ENCODE results near the gene LDHAL6B. TPM values are rescaled to one million over a fixed set of nuclear protein-coding genes. Genes with fewer than 3 reads are reported as not detected.
A peak's percentile ranks its signal among the peaks of the same experiment; 100 is the strongest.

Gene LDHAL6B
- total RNA-seq, 3 donors from 2014 or later: not detected

- H3K4me1 ChIP-seq (ENCODE audit: low read depth): no peaks in the 10 kb centered on the region
- DNase-seq: no peak
- intact Hi-C loops (cut with DNase I, micrococcal nuclease): no loop called here
- TF ChIP-seq, protein P1, sequence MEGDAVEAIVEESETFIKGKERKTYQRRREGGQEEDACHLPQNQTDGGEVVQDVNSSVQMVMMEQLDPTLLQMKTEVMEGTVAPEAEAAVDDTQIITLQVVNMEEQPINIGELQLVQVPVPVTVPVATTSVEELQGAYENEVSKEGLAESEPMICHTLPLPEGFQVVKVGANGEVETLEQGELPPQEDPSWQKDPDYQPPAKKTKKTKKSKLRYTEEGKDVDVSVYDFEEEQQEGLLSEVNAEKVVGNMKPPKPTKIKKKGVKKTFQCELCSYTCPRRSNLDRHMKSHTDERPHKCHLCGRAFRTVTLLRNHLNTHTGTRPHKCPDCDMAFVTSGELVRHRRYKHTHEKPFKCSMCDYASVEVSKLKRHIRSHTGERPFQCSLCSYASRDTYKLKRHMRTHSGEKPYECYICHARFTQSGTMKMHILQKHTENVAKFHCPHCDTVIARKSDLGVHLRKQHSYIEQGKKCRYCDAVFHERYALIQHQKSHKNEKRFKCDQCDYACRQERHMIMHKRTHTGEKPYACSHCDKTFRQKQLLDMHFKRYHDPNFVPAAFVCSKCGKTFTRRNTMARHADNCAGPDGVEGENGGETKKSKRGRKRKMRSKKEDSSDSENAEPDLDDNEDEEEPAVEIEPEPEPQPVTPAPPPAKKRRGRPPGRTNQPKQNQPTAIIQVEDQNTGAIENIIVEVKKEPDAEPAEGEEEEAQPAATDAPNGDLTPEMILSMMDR (IDR thresholded peaks at IDR 0.05): no peak
- H3K36me3 ChIP-seq (ENCODE audit: low read depth): no peaks in the 10 kb centered on the region
- no peaks in the 10 kb centered on the region for H3K9me3 ChIP-seq
- ATAC-seq: peak; percentile 18
- H3K4me3 ChIP-seq: no peak overlapping the region
Measured at GRCh38 chr15:59210186-59210585, 3.5 kb downstream of the LDHAL6B start.

- DNase-seq (no peak), ATAC-seq (no peak)
- H3K36me3 ChIP-seq (ENCODE audit: low read depth): no peaks in the 10 kb centered on the region
- no peaks in the 10 kb centered on the region for H3K4me1 ChIP-seq (ENCODE audit: low read depth)
- no peak overlapping the region for H3K4me3 ChIP-seq
- TF ChIP-seq, protein P1 (IDR thresholded peaks at IDR 0.05): no peak
- intact Hi-C loops (cut with DNase I, micrococcal nuclease): no loop called here
- H3K9me3 ChIP-seq: no peaks in the 10 kb centered on the region
Measured at GRCh38 chr15:59216911-59217310, 10.3 kb downstream of the LDHAL6B start.

DNA sequence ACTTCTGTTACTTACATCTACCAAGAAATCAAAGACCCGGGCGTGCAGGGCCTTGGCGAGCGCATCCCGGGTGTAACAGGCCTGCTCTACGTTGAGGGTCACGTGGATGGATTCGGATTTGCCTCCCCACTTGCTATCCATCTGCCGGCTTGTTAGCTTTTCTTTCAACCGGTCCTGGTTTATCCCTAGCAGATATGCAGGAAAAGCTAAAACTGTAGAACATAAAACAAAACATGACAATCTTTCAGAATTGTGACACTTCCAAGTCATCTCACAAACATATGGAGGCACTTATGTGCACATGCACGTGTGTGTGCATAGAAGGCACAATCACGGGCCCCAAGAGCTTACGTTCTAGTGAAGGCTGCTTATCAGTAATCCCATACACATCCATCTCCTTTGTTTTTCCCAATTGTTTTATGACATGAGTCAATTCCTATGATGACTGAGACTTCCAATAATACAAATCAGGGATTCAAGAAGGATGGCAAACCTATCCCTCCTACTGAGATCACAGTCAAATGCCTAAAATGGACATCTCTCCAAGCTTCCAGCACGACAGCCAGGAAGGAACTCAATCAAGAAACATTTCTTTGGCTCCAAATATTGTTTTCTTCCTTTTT, 11.3 kb downstream of the LDHAL6B start:
- no peak for DNase-seq
- Histone ChIP-seq H3K36me3 (ENCODE audit: low read depth) (no peaks in the 10 kb centered on the region), H3K4me3 (no peak overlapping the region), H3K9me3 (no peaks in the 10 kb centered on the region), H3K4me1 (ENCODE audit: low read depth) (no peaks in the 10 kb centered on the region)
- no peak for ATAC-seq
- TF ChIP-seq, protein P1 (IDR thresholded peaks at IDR 0.05): no peak
- intact Hi-C loops (cut with DNase I, micrococcal nuclease): no loop called here

- no peak overlapping the region for H3K4me3 ChIP-seq
- ATAC-seq (no peak), DNase-seq (no peak)
- TF ChIP-seq, protein P1 (IDR thresholded peaks at IDR 0.05): no peak
- intact Hi-C loops (cut with DNase I, micrococcal nuclease): no loop called here
- H3K9me3 ChIP-seq: no peaks in the 10 kb centered on the region
- H3K4me1 ChIP-seq (ENCODE audit: low read depth): no peaks in the 10 kb centered on the region
- no peaks in the 10 kb centered on the region for H3K36me3 ChIP-seq (ENCODE audit: low read depth)
Measured at GRCh38 chr15:59218710-59219109, 12.1 kb downstream of the LDHAL6B start.

DNA sequence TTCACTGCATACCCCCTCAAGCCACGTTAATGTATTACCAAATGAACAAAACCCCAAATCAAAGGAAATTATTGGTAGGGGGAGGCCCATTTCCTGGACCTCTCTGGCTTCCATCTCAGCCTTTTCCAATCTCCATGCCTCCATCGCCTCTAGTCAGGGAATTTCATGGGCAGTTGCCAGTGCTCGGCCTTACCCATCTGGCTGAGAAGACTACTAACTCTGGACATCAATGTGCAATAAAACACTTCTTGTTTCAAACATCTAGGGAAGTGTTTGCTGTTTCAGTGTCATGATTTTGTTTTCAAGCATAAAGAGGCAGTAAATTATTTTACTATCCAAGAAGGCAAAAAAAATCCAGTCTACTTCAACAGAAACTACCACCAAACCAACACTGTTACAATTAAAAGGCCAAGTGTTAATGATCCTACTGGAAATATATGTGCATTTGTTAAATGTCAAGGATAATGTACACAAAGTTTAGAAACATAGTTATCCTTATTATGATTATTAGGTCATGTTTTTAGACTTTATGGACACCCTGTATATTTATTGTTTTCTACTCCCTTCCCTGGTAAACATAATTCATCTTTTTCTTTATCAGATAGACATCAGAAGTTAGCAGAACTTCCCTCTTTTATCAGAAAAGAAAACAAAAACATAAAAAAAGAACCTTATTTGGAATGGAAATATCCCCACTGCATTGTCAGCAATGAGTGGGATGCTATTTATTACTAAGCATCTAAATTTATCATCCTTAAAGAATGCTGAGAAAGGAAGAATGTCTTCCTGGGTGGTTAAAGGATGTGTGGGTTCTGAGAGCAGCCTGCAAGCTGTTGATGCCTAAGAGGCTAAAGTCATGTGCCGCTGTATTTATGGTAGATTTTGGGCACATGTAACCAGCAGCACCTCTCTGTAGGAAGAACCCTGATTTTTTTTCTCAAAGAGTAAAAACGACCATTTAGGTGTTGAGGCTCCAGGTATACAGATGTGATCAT, 15.2 kb downstream of the LDHAL6B start:
- peak; percentile 31 for ATAC-seq
- Histone ChIP-seq H3K4me3 (no peak overlapping the region), H3K9me3 (no peaks in the 10 kb centered on the region), H3K36me3 (ENCODE audit: low read depth) (no peaks in the 10 kb centered on the region), H3K4me1 (ENCODE audit: low read depth) (no peaks in the 10 kb centered on the region)
- intact Hi-C loops (cut with DNase I, micrococcal nuclease): no loop called here
- TF ChIP-seq, protein P1 (IDR thresholded peaks at IDR 0.05): no peak
- DNase-seq: no peak
